Measurements from ENCODE around the gene FKBP6.
"Not testable (repeated sequence)": the region's sequence is repeated elsewhere in the genome, so short reads cannot be mapped to it uniquely, and the experiment has no call there.

The FKBP6 gene

DNA sequence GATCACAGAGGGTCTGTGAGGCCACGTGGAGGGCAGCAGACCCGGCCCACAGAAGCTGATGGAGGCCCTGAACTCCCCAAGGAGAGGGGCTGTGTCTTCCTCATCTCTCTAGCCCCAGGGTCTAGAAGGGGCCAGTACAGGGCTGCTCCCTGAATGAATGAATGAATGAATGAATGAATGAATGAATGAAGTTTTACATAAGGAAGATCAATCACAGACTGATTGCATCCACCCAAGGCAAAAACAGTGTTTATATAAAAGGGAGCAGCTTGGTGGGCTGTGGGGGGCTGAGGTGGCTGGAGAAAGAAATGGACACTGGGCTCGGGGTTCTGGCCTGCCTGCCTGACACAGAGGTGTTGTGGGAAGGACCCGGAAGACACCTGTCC is 14.4 kb upstream of the FKBP6 start:
- no peak overlapping the region for H3K4me3 ChIP-seq (ENCODE audit: low read length)
- H3K9me3 ChIP-seq (replicated peaks; ENCODE audit: insufficient read depth, low read length) = no peaks in the 10 kb centered on the region
- H3K4me1 ChIP-seq (ENCODE audit: low read length) = no peaks in the 10 kb centered on the region
- H3K27ac ChIP-seq (ENCODE audit: low read length) = no peak overlapping the region
- peaks cover 3% of the 10 kb centered on the region; the same call in 1 of the 2 replicates for H3K79me2 ChIP-seq (ENCODE audit: low read length)
- no peaks in the 10 kb centered on the region for H3K27me3 ChIP-seq (replicated peaks; ENCODE audit: insufficient read depth, low read length)
- H2AFZ ChIP-seq (ENCODE audit: low read length) = no peak overlapping the region
- no peaks in the 10 kb centered on the region for H3F3A ChIP-seq (ENCODE audit: insufficient read depth, low read length)
- H3K9me2 ChIP-seq (replicated peaks; ENCODE audit: insufficient read depth, low read length) = no peaks in the 10 kb centered on the region
- H3K9ac ChIP-seq (ENCODE audit: low read length) = no peak overlapping the region
- H3K36me3 ChIP-seq (replicated peaks; ENCODE audit: insufficient read depth, low read length) = no peaks in the 10 kb centered on the region
- H4K20me1 ChIP-seq (ENCODE audit: insufficient read depth, low read length) = no peaks in the 10 kb centered on the region
- TF ChIP-seq EZH2phosphoT487 (IDR thresholded peaks at IDR 0.05; ENCODE audit: low read length) (no peak), EZH2 (optimal IDR thresholded peaks at IDR 0.05; ENCODE audit: low read depth, low read length) (no peak)
- TF ChIP-seq, protein P1, sequence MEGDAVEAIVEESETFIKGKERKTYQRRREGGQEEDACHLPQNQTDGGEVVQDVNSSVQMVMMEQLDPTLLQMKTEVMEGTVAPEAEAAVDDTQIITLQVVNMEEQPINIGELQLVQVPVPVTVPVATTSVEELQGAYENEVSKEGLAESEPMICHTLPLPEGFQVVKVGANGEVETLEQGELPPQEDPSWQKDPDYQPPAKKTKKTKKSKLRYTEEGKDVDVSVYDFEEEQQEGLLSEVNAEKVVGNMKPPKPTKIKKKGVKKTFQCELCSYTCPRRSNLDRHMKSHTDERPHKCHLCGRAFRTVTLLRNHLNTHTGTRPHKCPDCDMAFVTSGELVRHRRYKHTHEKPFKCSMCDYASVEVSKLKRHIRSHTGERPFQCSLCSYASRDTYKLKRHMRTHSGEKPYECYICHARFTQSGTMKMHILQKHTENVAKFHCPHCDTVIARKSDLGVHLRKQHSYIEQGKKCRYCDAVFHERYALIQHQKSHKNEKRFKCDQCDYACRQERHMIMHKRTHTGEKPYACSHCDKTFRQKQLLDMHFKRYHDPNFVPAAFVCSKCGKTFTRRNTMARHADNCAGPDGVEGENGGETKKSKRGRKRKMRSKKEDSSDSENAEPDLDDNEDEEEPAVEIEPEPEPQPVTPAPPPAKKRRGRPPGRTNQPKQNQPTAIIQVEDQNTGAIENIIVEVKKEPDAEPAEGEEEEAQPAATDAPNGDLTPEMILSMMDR (IDR thresholded peaks at IDR 0.05; ENCODE audit: low read length) = no peak
- H3K4me2 ChIP-seq (ENCODE audit: low read depth, low read length) = no peak overlapping the region
- DNase-seq = no peak

DNA sequence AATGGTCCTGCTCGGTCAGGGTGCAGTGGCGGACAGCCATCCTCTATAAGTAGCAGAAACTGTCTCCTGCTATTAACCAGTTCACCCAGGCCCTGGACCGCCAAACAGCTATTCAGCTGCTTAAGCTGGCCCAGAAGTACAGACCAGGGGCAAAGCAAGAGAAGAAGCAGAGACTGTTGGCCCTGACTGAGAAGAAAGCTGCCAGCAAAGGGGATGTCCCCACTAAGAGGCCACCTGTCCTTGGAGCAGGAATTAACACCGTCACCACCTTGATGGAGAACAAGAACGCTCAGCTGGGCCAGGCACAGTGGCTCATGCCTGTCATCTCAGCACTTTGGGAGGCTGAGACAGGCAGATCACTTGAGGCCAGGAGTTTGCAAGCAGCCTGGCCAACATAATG is 13.7 kb upstream of the FKBP6 start:
- H3K4me2 ChIP-seq (ENCODE audit: low read depth, low read length) = no peak overlapping the region
- H2AFZ ChIP-seq (ENCODE audit: low read length) = no peak overlapping the region
- H4K20me1 ChIP-seq (ENCODE audit: insufficient read depth, low read length) = no peaks in the 10 kb centered on the region
- no peak for DNase-seq
- H3K9me3 ChIP-seq (replicated peaks; ENCODE audit: insufficient read depth, low read length) = no peaks in the 10 kb centered on the region
- no peak overlapping the region for H3K4me3 ChIP-seq (ENCODE audit: low read length)
- no peaks in the 10 kb centered on the region for H3K36me3 ChIP-seq (replicated peaks; ENCODE audit: insufficient read depth, low read length)
- H3K9ac ChIP-seq (ENCODE audit: low read length) = no peak overlapping the region
- H3K9me2 ChIP-seq (replicated peaks; ENCODE audit: insufficient read depth, low read length) = no peaks in the 10 kb centered on the region
- TF ChIP-seq, protein P1 (IDR thresholded peaks at IDR 0.05; ENCODE audit: low read length) = no peak
- TF ChIP-seq EZH2 (optimal IDR thresholded peaks at IDR 0.05; ENCODE audit: low read depth, low read length) (no peak), EZH2phosphoT487 (IDR thresholded peaks at IDR 0.05; ENCODE audit: low read length) (no peak)
- H3K4me1 ChIP-seq (ENCODE audit: low read length) = no peaks in the 10 kb centered on the region
- no peaks in the 10 kb centered on the region for H3F3A ChIP-seq (ENCODE audit: insufficient read depth, low read length)
- H3K79me2 ChIP-seq (ENCODE audit: low read length) = no peaks in the 10 kb centered on the region
- H3K27me3 ChIP-seq (replicated peaks; ENCODE audit: insufficient read depth, low read length) = no peaks in the 10 kb centered on the region
- no peak overlapping the region for H3K27ac ChIP-seq (ENCODE audit: low read length)

DNA sequence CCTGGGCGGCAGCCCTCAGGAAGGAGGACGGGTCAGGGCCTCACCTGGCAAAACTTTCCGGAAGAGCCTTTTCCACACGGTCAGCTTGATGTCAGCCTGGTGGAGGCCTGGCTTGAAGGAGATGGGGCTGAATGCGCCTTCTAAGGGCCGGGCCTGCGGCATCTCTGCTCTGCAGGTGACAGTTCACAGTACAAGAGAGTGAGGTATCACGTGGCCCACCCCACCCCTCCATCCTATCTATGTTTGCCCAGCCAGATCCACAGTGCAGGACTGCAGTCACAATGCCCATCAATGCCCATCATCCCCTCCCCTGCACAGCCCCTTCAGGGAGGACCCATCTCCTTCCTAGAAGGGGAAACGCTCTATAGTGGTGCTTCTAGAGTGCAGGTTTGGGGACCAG is 11.4 kb upstream of the FKBP6 start:
- Histone ChIP-seq H3K4me3 (ENCODE audit: low read length) (no peak overlapping the region), H4K20me1 (ENCODE audit: insufficient read depth, low read length) (no peaks in the 10 kb centered on the region), H3K9ac (ENCODE audit: low read length) (no peak overlapping the region), H3K9me2 (replicated peaks; ENCODE audit: insufficient read depth, low read length) (no peaks in the 10 kb centered on the region), H3K36me3 (replicated peaks; ENCODE audit: insufficient read depth, low read length) (no peaks in the 10 kb centered on the region), H3K27me3 (replicated peaks; ENCODE audit: insufficient read depth, low read length) (no peaks in the 10 kb centered on the region), H3K4me2 (ENCODE audit: low read depth, low read length) (no peak overlapping the region), H3F3A (ENCODE audit: insufficient read depth, low read length) (no peaks in the 10 kb centered on the region), H3K79me2 (ENCODE audit: low read length) (no peaks in the 10 kb centered on the region), H2AFZ (ENCODE audit: low read length) (no peak overlapping the region), H3K9me3 (replicated peaks; ENCODE audit: insufficient read depth, low read length) (no peaks in the 10 kb centered on the region), H3K27ac (ENCODE audit: low read length) (no peak overlapping the region), H3K4me1 (ENCODE audit: low read length) (no peaks in the 10 kb centered on the region)
- no peak for DNase-seq
- TF ChIP-seq EZH2phosphoT487 (IDR thresholded peaks at IDR 0.05; ENCODE audit: low read length) (no peak), EZH2 (optimal IDR thresholded peaks at IDR 0.05; ENCODE audit: low read depth, low read length) (no peak)
- TF ChIP-seq, protein P1 (IDR thresholded peaks at IDR 0.05; ENCODE audit: low read length) = no peak

DNA sequence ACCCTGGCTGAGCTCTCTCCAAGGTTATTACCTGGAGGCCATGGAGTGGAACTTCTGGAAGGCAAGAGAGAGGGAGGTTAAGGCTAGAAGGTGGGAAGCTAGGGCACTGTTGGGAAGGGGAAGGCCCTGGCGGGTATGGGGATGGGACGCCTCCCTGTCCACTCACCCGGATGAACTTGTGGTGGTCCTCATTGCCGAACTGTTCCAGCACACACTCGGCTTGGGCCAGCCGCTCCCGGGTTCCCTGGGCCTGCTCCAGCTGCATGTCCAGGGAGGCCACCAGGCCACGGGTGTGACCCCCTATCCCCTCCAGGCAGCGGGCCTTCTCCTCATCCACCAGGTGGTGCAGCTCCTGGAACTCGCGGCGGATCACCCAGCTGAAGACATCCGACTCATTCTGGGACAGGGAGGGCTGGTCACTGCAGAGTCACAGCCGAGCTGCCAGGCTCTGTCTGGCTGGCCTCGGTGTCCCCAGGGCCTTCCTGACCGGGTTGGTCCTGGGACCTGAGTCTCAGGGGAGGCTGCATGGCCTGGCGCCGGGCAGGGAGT is 9.2 kb upstream of the FKBP6 start:
- not testable (repeated sequence) for DNase-seq; H3K27me3 ChIP-seq (replicated peaks; ENCODE audit: insufficient read depth, low read length); H3K9ac ChIP-seq (ENCODE audit: low read length); H3K79me2 ChIP-seq (ENCODE audit: low read length); H3K9me2 ChIP-seq (replicated peaks; ENCODE audit: insufficient read depth, low read length); H3K4me1 ChIP-seq (ENCODE audit: low read length); H3K36me3 ChIP-seq (replicated peaks; ENCODE audit: insufficient read depth, low read length); H3K4me2 ChIP-seq (ENCODE audit: low read depth, low read length); H3K27ac ChIP-seq (ENCODE audit: low read length); H4K20me1 ChIP-seq (ENCODE audit: insufficient read depth, low read length); H3F3A ChIP-seq (ENCODE audit: insufficient read depth, low read length); H3K9me3 ChIP-seq (replicated peaks; ENCODE audit: insufficient read depth, low read length); H3K4me3 ChIP-seq (ENCODE audit: low read length); H2AFZ ChIP-seq (ENCODE audit: low read length)

DNA sequence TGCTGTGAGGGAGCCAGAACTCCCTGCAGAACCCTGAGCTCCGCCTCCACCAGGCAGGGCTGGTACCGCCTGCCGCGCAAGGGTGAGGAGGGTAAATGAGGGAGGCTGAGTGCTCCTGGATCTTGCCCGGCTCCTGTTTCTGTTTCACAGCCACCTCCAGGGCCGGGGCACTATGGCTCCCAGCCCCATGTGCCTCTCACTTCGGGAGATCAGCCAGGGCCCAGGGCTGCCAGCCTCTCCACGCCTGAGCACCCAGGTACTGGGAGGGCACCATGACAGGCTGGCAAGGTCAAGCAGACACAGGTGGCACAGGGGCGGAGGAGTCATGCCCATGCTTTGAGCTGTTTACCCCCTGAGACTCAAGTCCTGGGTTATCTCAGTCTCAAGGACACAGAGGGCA is 8.4 kb upstream of the FKBP6 start:
- not testable (repeated sequence) for H3K4me2 ChIP-seq (ENCODE audit: low read depth, low read length); H3K79me2 ChIP-seq (ENCODE audit: low read length); H3K27ac ChIP-seq (ENCODE audit: low read length); H3F3A ChIP-seq (ENCODE audit: insufficient read depth, low read length); H2AFZ ChIP-seq (ENCODE audit: low read length); H3K4me3 ChIP-seq (ENCODE audit: low read length); H4K20me1 ChIP-seq (ENCODE audit: insufficient read depth, low read length); H3K9me2 ChIP-seq (replicated peaks; ENCODE audit: insufficient read depth, low read length); H3K4me1 ChIP-seq (ENCODE audit: low read length); DNase-seq; H3K27me3 ChIP-seq (replicated peaks; ENCODE audit: insufficient read depth, low read length); H3K9ac ChIP-seq (ENCODE audit: low read length); H3K9me3 ChIP-seq (replicated peaks; ENCODE audit: insufficient read depth, low read length); H3K36me3 ChIP-seq (replicated peaks; ENCODE audit: insufficient read depth, low read length)

DNA sequence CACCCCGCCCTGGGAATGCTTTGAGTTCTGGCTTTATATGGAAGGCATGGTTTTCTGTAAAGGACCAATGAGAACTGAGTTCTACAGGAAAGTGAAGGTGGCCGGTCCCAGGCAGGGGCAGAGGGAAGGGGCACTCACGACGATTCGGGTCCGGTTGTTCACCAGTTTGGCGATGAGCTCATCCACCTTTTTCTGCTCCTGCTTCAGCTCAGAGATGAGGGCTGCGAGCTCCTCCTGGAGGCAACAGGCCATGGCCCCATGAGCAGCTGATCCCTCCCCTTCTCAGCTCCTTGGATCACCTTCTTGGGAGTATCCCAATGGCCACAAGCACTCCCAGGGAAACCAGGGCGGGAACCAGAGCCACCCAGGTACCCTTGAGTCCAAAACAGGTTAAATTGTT is 8.0 kb upstream of the FKBP6 start:
- not testable (repeated sequence) for H3K9ac ChIP-seq (ENCODE audit: low read length); H3K4me2 ChIP-seq (ENCODE audit: low read depth, low read length); H3K79me2 ChIP-seq (ENCODE audit: low read length); H3K4me3 ChIP-seq (ENCODE audit: low read length); H3F3A ChIP-seq (ENCODE audit: insufficient read depth, low read length); H2AFZ ChIP-seq (ENCODE audit: low read length); H3K4me1 ChIP-seq (ENCODE audit: low read length); H3K9me2 ChIP-seq (replicated peaks; ENCODE audit: insufficient read depth, low read length); H3K9me3 ChIP-seq (replicated peaks; ENCODE audit: insufficient read depth, low read length); DNase-seq; H3K36me3 ChIP-seq (replicated peaks; ENCODE audit: insufficient read depth, low read length); H3K27ac ChIP-seq (ENCODE audit: low read length); H4K20me1 ChIP-seq (ENCODE audit: insufficient read depth, low read length); H3K27me3 ChIP-seq (replicated peaks; ENCODE audit: insufficient read depth, low read length)
